Measurements from ENCODE around the gene RBM14.

DNA sequence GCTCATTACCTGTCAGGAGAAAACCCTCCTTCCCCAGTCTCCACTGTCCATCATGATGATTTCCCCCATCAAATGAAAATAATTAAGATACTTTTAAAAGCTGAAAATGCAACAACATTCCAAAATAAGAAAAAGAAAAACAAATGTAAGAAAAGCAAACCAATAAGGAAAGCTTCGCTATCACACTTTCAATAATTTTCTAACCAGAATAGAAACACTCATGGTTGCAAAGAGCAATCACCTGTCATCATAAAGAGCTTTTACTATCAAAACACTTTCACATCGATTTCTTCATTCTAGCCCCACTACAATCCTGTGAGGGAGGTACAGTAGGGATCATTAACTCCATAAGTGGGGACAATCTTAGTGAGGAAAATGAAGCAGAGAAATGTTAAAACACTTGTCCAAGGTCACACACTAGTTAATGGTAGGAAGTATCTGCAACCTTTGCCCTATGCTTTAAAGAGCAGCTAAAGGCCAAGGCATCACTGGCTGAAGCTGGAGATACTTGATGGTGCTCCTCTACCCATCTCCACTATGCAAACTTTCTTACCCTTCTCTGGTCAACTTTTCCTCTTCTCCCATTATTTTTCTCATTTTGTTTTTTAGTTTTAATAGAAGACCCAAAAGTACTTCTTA, 58.7 kb downstream of the RBM14 start:
- TF ChIP-seq, protein P1, sequence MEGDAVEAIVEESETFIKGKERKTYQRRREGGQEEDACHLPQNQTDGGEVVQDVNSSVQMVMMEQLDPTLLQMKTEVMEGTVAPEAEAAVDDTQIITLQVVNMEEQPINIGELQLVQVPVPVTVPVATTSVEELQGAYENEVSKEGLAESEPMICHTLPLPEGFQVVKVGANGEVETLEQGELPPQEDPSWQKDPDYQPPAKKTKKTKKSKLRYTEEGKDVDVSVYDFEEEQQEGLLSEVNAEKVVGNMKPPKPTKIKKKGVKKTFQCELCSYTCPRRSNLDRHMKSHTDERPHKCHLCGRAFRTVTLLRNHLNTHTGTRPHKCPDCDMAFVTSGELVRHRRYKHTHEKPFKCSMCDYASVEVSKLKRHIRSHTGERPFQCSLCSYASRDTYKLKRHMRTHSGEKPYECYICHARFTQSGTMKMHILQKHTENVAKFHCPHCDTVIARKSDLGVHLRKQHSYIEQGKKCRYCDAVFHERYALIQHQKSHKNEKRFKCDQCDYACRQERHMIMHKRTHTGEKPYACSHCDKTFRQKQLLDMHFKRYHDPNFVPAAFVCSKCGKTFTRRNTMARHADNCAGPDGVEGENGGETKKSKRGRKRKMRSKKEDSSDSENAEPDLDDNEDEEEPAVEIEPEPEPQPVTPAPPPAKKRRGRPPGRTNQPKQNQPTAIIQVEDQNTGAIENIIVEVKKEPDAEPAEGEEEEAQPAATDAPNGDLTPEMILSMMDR (IDR thresholded peaks at IDR 0.05; ENCODE audit: extremely low read depth in 1 of 2, insufficient read depth in 1 of 2, low read depth in 1 of 2, low read length in 2 of 2): no peak
- TF ChIP-seq POLR2A (IDR thresholded peaks at IDR 0.05; ENCODE audit: low read depth, low read length) (no peak), EZH2 (IDR thresholded peaks at IDR 0.05; ENCODE audit: borderline replicate concordance, low read depth, low read length, severe bottlenecking) (no peak), FOS (IDR thresholded peaks at IDR 0.05; ENCODE audit: borderline replicate concordance, insufficient read depth, low read length) (no peak), POLR2AphosphoS5 (IDR thresholded peaks at IDR 0.05; ENCODE audit: insufficient read depth, low read depth, low read length) (no peak), JUN (IDR thresholded peaks at IDR 0.05; ENCODE audit: borderline replicate concordance, insufficient read depth, insufficient read length, low read depth) (no peak), MYC (IDR thresholded peaks at IDR 0.05; ENCODE audit: low read depth, low read length) (no peak), GATA2 (IDR thresholded peaks at IDR 0.05; ENCODE audit: insufficient read depth, insufficient read length, low read depth, low read length) (no peak)
- TF ChIP-seq, protein P2, sequence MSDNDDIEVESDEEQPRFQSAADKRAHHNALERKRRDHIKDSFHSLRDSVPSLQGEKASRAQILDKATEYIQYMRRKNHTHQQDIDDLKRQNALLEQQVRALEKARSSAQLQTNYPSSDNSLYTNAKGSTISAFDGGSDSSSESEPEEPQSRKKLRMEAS (IDR thresholded peaks at IDR 0.05; ENCODE audit: insufficient read depth, insufficient read length): no peak
